Astrocyte (in vitro differentiated cells and primary cell): ENCODE results near the gene LRMDA.

Experiments
- EZH2 ChIP-seq: IDR thresholded peaks from 2 replicates; pipeline ENCODE4 v1.6.1; 2012; ENCODE audit warnings: mild to moderate bottlenecking, low read length, inconsistent platforms; ENCODE audit not compliant: insufficient read depth
- TF ChIP-seq, protein P1 (sequence below): IDR thresholded peaks from 2 replicates; pipeline ENCODE4 v1.5.1; 2011; ENCODE audit warnings: low read depth, mild to moderate bottlenecking, inconsistent platforms, low read length, moderate library complexity; ENCODE audit not compliant: insufficient read depth

DNA sequence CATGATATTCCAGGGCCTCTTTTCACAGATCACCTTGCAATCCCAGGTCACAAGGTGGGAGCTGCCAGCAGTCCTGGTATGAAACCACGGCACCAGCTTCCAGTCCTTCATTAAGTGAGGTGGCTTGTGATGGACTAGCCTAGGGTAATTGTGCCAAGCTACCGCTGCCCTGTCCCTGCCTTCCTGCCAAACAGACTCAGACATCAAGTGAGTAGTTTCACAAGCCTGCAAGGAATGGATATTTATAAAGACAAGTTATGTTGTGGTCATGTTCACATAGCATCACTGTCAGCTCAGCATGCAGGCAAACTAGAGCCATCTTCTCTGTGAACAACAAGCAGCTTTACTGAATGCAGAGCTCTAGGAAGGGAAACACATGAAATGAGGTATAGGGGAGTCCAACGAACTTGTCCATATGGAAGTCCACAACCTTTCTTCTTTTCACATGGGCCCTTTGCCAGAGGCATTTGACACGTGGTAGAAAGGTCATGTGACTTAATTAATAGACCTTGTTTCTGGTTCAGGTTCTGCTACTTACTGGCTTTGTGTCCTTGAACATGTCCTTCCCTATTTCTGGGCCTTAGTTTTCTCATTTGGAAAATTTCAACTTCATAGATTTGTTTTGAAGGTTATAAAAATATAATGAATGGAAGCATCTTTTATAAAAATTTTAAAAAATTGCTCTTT, 1145.0 kb downstream of the LRMDA start:
- TF ChIP-seq, protein P1, sequence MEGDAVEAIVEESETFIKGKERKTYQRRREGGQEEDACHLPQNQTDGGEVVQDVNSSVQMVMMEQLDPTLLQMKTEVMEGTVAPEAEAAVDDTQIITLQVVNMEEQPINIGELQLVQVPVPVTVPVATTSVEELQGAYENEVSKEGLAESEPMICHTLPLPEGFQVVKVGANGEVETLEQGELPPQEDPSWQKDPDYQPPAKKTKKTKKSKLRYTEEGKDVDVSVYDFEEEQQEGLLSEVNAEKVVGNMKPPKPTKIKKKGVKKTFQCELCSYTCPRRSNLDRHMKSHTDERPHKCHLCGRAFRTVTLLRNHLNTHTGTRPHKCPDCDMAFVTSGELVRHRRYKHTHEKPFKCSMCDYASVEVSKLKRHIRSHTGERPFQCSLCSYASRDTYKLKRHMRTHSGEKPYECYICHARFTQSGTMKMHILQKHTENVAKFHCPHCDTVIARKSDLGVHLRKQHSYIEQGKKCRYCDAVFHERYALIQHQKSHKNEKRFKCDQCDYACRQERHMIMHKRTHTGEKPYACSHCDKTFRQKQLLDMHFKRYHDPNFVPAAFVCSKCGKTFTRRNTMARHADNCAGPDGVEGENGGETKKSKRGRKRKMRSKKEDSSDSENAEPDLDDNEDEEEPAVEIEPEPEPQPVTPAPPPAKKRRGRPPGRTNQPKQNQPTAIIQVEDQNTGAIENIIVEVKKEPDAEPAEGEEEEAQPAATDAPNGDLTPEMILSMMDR = no peak
- no peak for TF ChIP-seq EZH2
